Measurements from ENCODE around the gene FAF1.

The FAF1 gene

GRCh38 chr1:50473513-50473912, 486.6 kb downstream of the FAF1 start:
- intact Hi-C loops (cut with DNase I; ENCODE audit: low total_unique reads) = no loop called here
- peaks cover 29 to 51% (median 31%) of the 10 kb centered on the region in 3 donors for H3K36me3 ChIP-seq
- no peaks in the 10 kb centered on the region for H3K9me3 ChIP-seq
- H3K27ac ChIP-seq = no peak overlapping the region
- H3K27me3 ChIP-seq = no peaks in the 10 kb centered on the region
- no peak for DNase-seq
- no peak overlapping the region for H3K4me3 ChIP-seq
- H3K4me1 ChIP-seq = no peaks in the 10 kb centered on the region
- TF ChIP-seq CTCF (IDR thresholded peaks at IDR 0.05) = no peak

GRCh38 chr1:50471967-50472366, 488.1 kb downstream of the FAF1 start:
- intact Hi-C loops (cut with DNase I; ENCODE audit: low total_unique reads) = no loop called here
- no peaks in the 10 kb centered on the region for H3K4me1 ChIP-seq
- no peaks in the 10 kb centered on the region for H3K27me3 ChIP-seq
- no peak for TF ChIP-seq CTCF (IDR thresholded peaks at IDR 0.05)
- no peaks in the 10 kb centered on the region for H3K9me3 ChIP-seq
- no peak overlapping the region for H3K27ac ChIP-seq
- DNase-seq = no peak
- H3K36me3 ChIP-seq = peaks cover 29 to 51% (median 31%) of the 10 kb centered on the region in 3 donors
- H3K4me3 ChIP-seq = no peak overlapping the region

- Histone ChIP-seq H3K27me3 (no peaks in the 10 kb centered on the region), H3K4me3 (no peak overlapping the region), H3K4me1 (no peaks in the 10 kb centered on the region), H3K36me3 (peaks cover 5 to 10% (median 6%) of the 10 kb centered on the region in 3 donors), H3K27ac (no peak overlapping the region), H3K9me3 (no peaks in the 10 kb centered on the region)
- TF ChIP-seq CTCF (IDR thresholded peaks at IDR 0.05) = no peak
- no peak for DNase-seq
- intact Hi-C loops (cut with DNase I; ENCODE audit: low total_unique reads) = no loop called here
These were observed 497.1 kb downstream of the FAF1 start for GRCh38 chr1:50462964-50463363.

GRCh38 chr1:50458507-50458906, 501.6 kb downstream of the FAF1 start:
- intact Hi-C loops (cut with DNase I; ENCODE audit: low total_unique reads) = no loop called here
- TF ChIP-seq CTCF (IDR thresholded peaks at IDR 0.05) = no peak

GRCh38 chr1:50454911-50455310, 505.2 kb downstream of the FAF1 start:
- Histone ChIP-seq H3K36me3 (peaks cover 0 to 22% (median 0%) of the 10 kb centered on the region in 3 donors), H3K9me3 (no peaks in the 10 kb centered on the region), H3K27ac (no peak overlapping the region), H3K4me3 (no peak overlapping the region), H3K4me1 (no peaks in the 10 kb centered on the region), H3K27me3 (no peaks in the 10 kb centered on the region)
- TF ChIP-seq CTCF (IDR thresholded peaks at IDR 0.05) = no peak
- DNase-seq = no peak
- intact Hi-C loops (cut with DNase I; ENCODE audit: low total_unique reads) = no loop called here

More at GRCh38 chr1:50458507-50458906, 501.6 kb downstream of the FAF1 start:
- no peak overlapping the region for H3K27ac ChIP-seq
- H3K36me3 ChIP-seq = peaks cover 0 to 14% (median 0%) of the 10 kb centered on the region in 3 donors
- no peak for DNase-seq
- H3K4me3 ChIP-seq = no peak overlapping the region
- no peaks in the 10 kb centered on the region for H3K27me3 ChIP-seq
- no peaks in the 10 kb centered on the region for H3K4me1 ChIP-seq
- H3K9me3 ChIP-seq = no peaks in the 10 kb centered on the region

- intact Hi-C loops (cut with DNase I; ENCODE audit: low total_unique reads) = no loop called here
- Histone ChIP-seq H3K4me3 (no peak overlapping the region), H3K27ac (no peak overlapping the region), H3K4me1 (no peaks in the 10 kb centered on the region), H3K27me3 (no peaks in the 10 kb centered on the region), H3K36me3 (peaks cover 0 to 22% (median 0%) of the 10 kb centered on the region in 3 donors), H3K9me3 (no peaks in the 10 kb centered on the region)
- TF ChIP-seq CTCF (IDR thresholded peaks at IDR 0.05) = no peak
- no peak for DNase-seq
These were observed 506.8 kb downstream of the FAF1 start for GRCh38 chr1:50453266-50453665.

Data from tibial artery (tissue), 4 donors.